Mucosa of stomach (tissue), 1 donor: ENCODE data around the gene ASAP2.

Experiments
- H3K27me3 ChIP-seq: one replicate; pipeline ENCODE4 v1.7.0; 2013; ENCODE audit warnings: mild to moderate bottlenecking, low read length; ENCODE audit not compliant: control insufficient read depth, insufficient read depth
- H3K36me3 ChIP-seq: one replicate; pipeline ENCODE4 v1.7.0; 2013; ENCODE audit warnings: low read length; ENCODE audit not compliant: control insufficient read depth, insufficient read depth
- H3K4me1 ChIP-seq: one replicate; pipeline ENCODE4 v1.7.0; 2013; ENCODE audit warnings: mild to moderate bottlenecking, low read length; ENCODE audit not compliant: control insufficient read depth, insufficient read depth
- H3K4me3 ChIP-seq: one replicate; pipeline ENCODE4 v1.7.0; 2013; ENCODE audit warnings: low read length
- H3K9ac ChIP-seq: one replicate; pipeline ENCODE4 v1.7.0; 2013; ENCODE audit warnings: mild to moderate bottlenecking, low read length, moderate library complexity
- H3K9me3 ChIP-seq: one replicate; pipeline ENCODE4 v1.7.0; 2013; ENCODE audit warnings: mild to moderate bottlenecking, low read length, moderate library complexity; ENCODE audit not compliant: control insufficient read depth
- donor health status: Pancreatic carcinoma.

Gene ASAP2

GRCh38 chr2:9354318-9354717 is 147.7 kb downstream of the ASAP2 start:
- H3K9ac ChIP-seq: no peak overlapping the region
- H3K4me3 ChIP-seq: no peak overlapping the region
- no peaks in the 10 kb centered on the region for H3K9me3 ChIP-seq
- peaks cover 25% of the 10 kb centered on the region for H3K36me3 ChIP-seq
- H3K4me1 ChIP-seq: no peaks in the 10 kb centered on the region
- no peaks in the 10 kb centered on the region for H3K27me3 ChIP-seq

GRCh38 chr2:9355270-9355669 is 148.7 kb downstream of the ASAP2 start:
- H3K4me1 ChIP-seq: no peaks in the 10 kb centered on the region
- peaks cover 31% of the 10 kb centered on the region for H3K36me3 ChIP-seq
- H3K27me3 ChIP-seq: no peaks in the 10 kb centered on the region
- no peak overlapping the region for H3K9ac ChIP-seq
- H3K4me3 ChIP-seq: no peak overlapping the region
- H3K9me3 ChIP-seq: no peaks in the 10 kb centered on the region

- Histone ChIP-seq H3K4me1 (no peaks in the 10 kb centered on the region), H3K9me3 (no peaks in the 10 kb centered on the region), H3K36me3 (peaks cover 30% of the 10 kb centered on the region), H3K9ac (no peak overlapping the region), H3K4me3 (no peak overlapping the region), H3K27me3 (no peaks in the 10 kb centered on the region)
Observed at GRCh38 chr2:9355716-9356115, 149.1 kb downstream of the ASAP2 start.

- Histone ChIP-seq H3K4me3 (no peak overlapping the region), H3K36me3 (peaks cover 25% of the 10 kb centered on the region)
Observed at GRCh38 chr2:9356261-9356660, 149.6 kb downstream of the ASAP2 start.

GRCh38 chr2:9358846-9359245 is 152.2 kb downstream of the ASAP2 start:
- Histone ChIP-seq H3K27me3 (no peaks in the 10 kb centered on the region), H3K9me3 (no peaks in the 10 kb centered on the region), H3K36me3 (peaks cover 10% of the 10 kb centered on the region), H3K4me3 (no peak overlapping the region), H3K9ac (no peak overlapping the region), H3K4me1 (no peaks in the 10 kb centered on the region)

More at GRCh38 chr2:9356261-9356660, 149.6 kb downstream of the ASAP2 start:
- Histone ChIP-seq H3K4me1 (no peaks in the 10 kb centered on the region), H3K9me3 (no peaks in the 10 kb centered on the region), H3K9ac (no peak overlapping the region), H3K27me3 (no peaks in the 10 kb centered on the region)

GRCh38 chr2:9359463-9359862 is 152.9 kb downstream of the ASAP2 start:
- Histone ChIP-seq H3K4me1 (no peaks in the 10 kb centered on the region), H3K36me3 (peaks cover 10% of the 10 kb centered on the region), H3K4me3 (no peak overlapping the region), H3K9ac (no peak overlapping the region), H3K9me3 (no peaks in the 10 kb centered on the region), H3K27me3 (no peaks in the 10 kb centered on the region)

- H3K9me3 ChIP-seq: no peaks in the 10 kb centered on the region
- H3K27me3 ChIP-seq: no peaks in the 10 kb centered on the region
- no peaks in the 10 kb centered on the region for H3K4me1 ChIP-seq
- H3K4me3 ChIP-seq: no peak overlapping the region
- H3K9ac ChIP-seq: no peak overlapping the region
- peaks cover 10% of the 10 kb centered on the region for H3K36me3 ChIP-seq
Observed at GRCh38 chr2:9360110-9360509, 153.5 kb downstream of the ASAP2 start.

GRCh38 chr2:9360701-9361100 is 154.1 kb downstream of the ASAP2 start:
- Histone ChIP-seq H3K36me3 (peaks cover 10% of the 10 kb centered on the region), H3K9me3 (no peaks in the 10 kb centered on the region), H3K4me1 (no peaks in the 10 kb centered on the region)

DNA sequence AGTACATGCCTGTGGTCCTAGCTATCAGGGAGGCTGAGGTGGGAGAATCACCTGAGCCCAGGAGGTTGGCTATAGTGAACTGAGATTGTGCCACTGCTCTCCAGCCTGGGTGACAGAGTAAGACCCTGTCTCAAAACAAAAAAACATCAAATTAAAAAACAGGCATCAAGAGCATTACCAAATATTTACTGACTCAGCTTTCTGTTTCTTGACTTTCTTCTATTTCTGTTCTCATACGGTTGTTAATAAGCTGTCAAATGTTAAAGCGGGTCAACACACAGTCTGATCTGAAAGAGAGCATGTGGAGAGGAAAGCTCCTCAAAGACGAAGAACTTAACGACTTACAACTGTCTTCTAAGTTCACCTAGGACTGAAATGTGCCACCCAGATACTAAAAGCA is 157.8 kb downstream of the ASAP2 start:
- no peaks in the 10 kb centered on the region for H3K9me3 ChIP-seq
- H3K27me3 ChIP-seq: no peaks in the 10 kb centered on the region
- H3K4me3 ChIP-seq: no peak overlapping the region
- peaks cover 23% of the 10 kb centered on the region for H3K36me3 ChIP-seq
- H3K9ac ChIP-seq: no peak overlapping the region
- no peaks in the 10 kb centered on the region for H3K4me1 ChIP-seq

More at GRCh38 chr2:9360701-9361100, 154.1 kb downstream of the ASAP2 start:
- no peak overlapping the region for H3K4me3 ChIP-seq
- no peak overlapping the region for H3K9ac ChIP-seq
- no peaks in the 10 kb centered on the region for H3K27me3 ChIP-seq

DNA sequence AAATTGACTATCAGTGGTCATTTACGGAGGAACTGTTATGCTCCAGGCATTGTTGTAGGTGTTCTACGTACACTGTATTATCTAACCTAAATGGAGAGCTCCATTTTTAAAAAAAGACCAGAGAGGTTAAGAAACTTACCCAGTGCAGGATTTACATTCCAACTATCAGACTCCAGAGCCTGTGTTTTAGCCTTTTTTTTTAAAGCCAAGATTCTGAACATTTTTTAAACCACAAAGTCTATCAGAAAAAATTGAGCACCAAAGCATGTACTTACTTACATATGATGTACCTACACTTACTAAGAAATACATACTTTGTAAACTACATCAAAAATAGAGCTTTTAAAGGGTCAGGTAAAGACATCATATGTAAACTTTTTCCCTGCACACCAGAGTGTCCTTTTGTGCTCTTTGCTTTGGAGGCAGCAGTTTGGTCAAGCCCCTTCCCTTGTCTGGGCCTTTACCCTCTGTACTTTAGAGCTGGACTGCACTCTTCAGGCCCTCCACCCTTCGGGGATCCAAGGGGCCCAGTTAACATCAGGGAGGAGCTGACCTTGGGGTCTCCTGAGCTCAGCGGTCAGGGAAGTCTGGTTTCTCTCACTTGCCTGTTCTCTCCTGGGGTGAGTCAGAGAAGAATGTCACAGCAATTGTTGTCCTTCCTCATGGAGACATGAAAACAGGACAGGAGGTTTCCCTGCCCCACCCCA is 158.3 kb downstream of the ASAP2 start:
- Histone ChIP-seq H3K4me1 (no peaks in the 10 kb centered on the region), H3K27me3 (no peaks in the 10 kb centered on the region), H3K36me3 (peaks cover 18% of the 10 kb centered on the region), H3K9me3 (no peaks in the 10 kb centered on the region), H3K4me3 (no peak overlapping the region), H3K9ac (no peak overlapping the region)

DNA sequence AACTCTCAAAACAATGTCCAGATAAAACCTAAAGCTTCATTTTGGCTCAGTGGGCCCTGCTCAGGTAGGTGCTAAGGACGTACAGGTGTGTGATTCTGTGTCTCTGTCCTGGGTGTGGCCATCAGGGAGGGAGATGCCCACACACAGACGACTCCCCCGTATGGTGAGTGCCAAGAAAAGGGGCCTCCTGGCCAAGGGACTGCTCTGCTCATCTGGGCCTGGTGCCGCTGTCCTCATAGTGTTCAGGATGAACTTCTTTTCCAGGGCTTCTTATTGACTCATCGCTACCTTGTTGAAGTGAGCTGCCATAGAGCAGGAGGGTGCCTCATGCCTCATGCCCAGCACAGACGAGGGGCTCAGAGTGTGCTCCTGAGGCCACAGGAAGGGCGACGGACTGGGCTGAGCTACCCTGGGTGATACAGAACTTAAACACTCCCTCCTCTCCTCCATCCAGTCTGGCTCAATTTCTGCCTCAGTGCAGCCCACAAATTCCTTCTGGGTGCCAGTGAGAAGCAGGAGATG is 158.9 kb downstream of the ASAP2 start:
- Histone ChIP-seq H3K4me3 (no peak overlapping the region), H3K9me3 (no peaks in the 10 kb centered on the region), H3K9ac (no peak overlapping the region), H3K36me3 (peaks cover 17% of the 10 kb centered on the region), H3K4me1 (no peaks in the 10 kb centered on the region), H3K27me3 (no peaks in the 10 kb centered on the region)

DNA sequence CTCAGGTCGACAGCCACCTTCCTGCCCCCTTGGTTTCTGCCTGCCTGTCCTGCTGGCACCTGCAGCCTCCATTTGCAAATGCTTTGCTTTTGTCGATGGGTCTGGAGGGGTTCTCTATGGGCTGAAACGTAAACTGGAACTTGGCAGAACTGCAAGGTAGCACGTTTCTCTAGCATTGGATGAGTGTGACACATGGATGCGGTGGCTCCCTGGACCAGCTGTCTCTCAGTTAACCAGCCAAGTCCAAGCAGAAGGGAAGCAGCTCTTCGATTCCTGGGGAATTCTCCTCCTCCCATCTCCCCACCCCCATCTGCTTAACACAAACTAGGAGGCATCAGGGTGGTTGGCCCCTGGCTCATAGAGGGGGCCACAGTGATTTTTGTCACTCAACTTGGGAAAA is 159.4 kb downstream of the ASAP2 start:
- Histone ChIP-seq H3K27me3 (no peaks in the 10 kb centered on the region), H3K9me3 (no peaks in the 10 kb centered on the region), H3K36me3 (peaks cover 17% of the 10 kb centered on the region), H3K4me1 (no peaks in the 10 kb centered on the region), H3K9ac (no peak overlapping the region), H3K4me3 (no peak overlapping the region)
